ENCODE data around the gene SPNS3. TPM values are rescaled to one million over a fixed set of nuclear protein-coding genes. Genes with fewer than 3 reads are reported as not detected.

The SPNS3 gene
- total and polyA plus RNA-seq, 4 donors: 0.16 to 2.3 (median 0.24) TPM

GRCh38 chr17:4449736-4450135 is 16.0 kb downstream of the SPNS3 start:
- Histone ChIP-seq H3K36me3 (ENCODE audit: control insufficient read depth in 4 of 4, insufficient read depth in 3 of 4, low read depth in 1 of 4, low read length in 3 of 4) (no peaks in the 10 kb centered on the region), H3K9me3 (ENCODE audit: control insufficient read depth in 4 of 4, low read length in 3 of 4) (no peaks in the 10 kb centered on the region), H3K4me3 (ENCODE audit: low read depth in 1 of 3, low read length in 3 of 3) (no peak overlapping the region), H3K27ac (ENCODE audit: low read depth in 1 of 2, low read length in 2 of 2) (no peak overlapping the region), H3K9ac (ENCODE audit: low read depth in 1 of 2, low read length in 2 of 2) (no peak overlapping the region), H3K27me3 (ENCODE audit: control insufficient read depth in 4 of 4, insufficient read depth in 4 of 4, low read length in 3 of 4) (no peaks in the 10 kb centered on the region), H3K4me1 (ENCODE audit: control insufficient read depth in 4 of 4, insufficient read depth in 4 of 4, low read length in 3 of 4) (peaks cover 6 to 21% (median 11%) of the 10 kb centered on the region in 4 donors)
- 72% methylated on average over 11 of the region's 11 CpGs for WGBS
- DNase-seq (ENCODE audit: low spot score): no peak
- TF ChIP-seq NR2F2 (IDR thresholded peaks at IDR 0.05) (peak; percentile 73), RXRA (IDR thresholded peaks at IDR 0.05) (no peak), REST (IDR thresholded peaks at IDR 0.05) (no peak), GABPA (IDR thresholded peaks at IDR 0.05 in 1 of 2, conservative IDR thresholded peaks at IDR 0.05 in 1 of 2) (no peak)

GRCh38 chr17:4450710-4451316 is 17.1 kb downstream of the SPNS3 start:
- no peak overlapping the region for H3K4me3 ChIP-seq (ENCODE audit: low read depth in 1 of 3, low read length in 3 of 3)
- peaks cover 3 to 18% (median 8%) of the 10 kb centered on the region in 4 donors for H3K4me1 ChIP-seq (ENCODE audit: control insufficient read depth in 4 of 4, insufficient read depth in 4 of 4, low read length in 3 of 4)
- H3K36me3 ChIP-seq (ENCODE audit: control insufficient read depth in 4 of 4, insufficient read depth in 3 of 4, low read depth in 1 of 4, low read length in 3 of 4): no peaks in the 10 kb centered on the region
- no peaks in the 10 kb centered on the region for H3K9me3 ChIP-seq (ENCODE audit: control insufficient read depth in 4 of 4, low read length in 3 of 4)
- no peak for TF ChIP-seq MAX (IDR thresholded peaks at IDR 0.05)
- no peak for TF ChIP-seq JUND (IDR thresholded peaks at IDR 0.05)
- DNase-seq (ENCODE audit: low spot score): no peak
- H3K27me3 ChIP-seq (ENCODE audit: control insufficient read depth in 4 of 4, insufficient read depth in 4 of 4, low read length in 3 of 4): no peaks in the 10 kb centered on the region
- 89% methylated on average over 14 of the region's 14 CpGs for whole genome bisulfite sequencing
- no peak overlapping the region for H3K9ac ChIP-seq (ENCODE audit: low read depth in 1 of 2, low read length in 2 of 2)
- H3K27ac ChIP-seq (ENCODE audit: low read depth in 1 of 2, low read length in 2 of 2): no peak overlapping the region

GRCh38 chr17:4453812-4454591 is 20.3 kb downstream of the SPNS3 start:
- peak overlapping the region in 1 of 2 donors; percentile 9 for H3K27ac ChIP-seq (ENCODE audit: low read depth in 1 of 2, low read length in 2 of 2)
- no peaks in the 10 kb centered on the region for H3K36me3 ChIP-seq (ENCODE audit: control insufficient read depth in 4 of 4, insufficient read depth in 3 of 4, low read depth in 1 of 4, low read length in 3 of 4)
- H3K9ac ChIP-seq (ENCODE audit: low read depth in 1 of 2, low read length in 2 of 2): no peak overlapping the region
- no peaks in the 10 kb centered on the region for H3K27me3 ChIP-seq (ENCODE audit: control insufficient read depth in 4 of 4, insufficient read depth in 4 of 4, low read length in 3 of 4)
- no peak overlapping the region for H3K4me3 ChIP-seq (ENCODE audit: low read depth in 1 of 3, low read length in 3 of 3)
- 71% methylated on average over 9 of the region's 9 CpGs for WGBS
- no peaks in the 10 kb centered on the region for H3K9me3 ChIP-seq (ENCODE audit: control insufficient read depth in 4 of 4, low read length in 3 of 4)
- peaks cover 3 to 15% (median 8%) of the 10 kb centered on the region in 4 donors for H3K4me1 ChIP-seq (ENCODE audit: control insufficient read depth in 4 of 4, insufficient read depth in 4 of 4, low read length in 3 of 4)
- peak; percentile 36 for DNase-seq (ENCODE audit: low spot score)
- TF ChIP-seq REST (IDR thresholded peaks at IDR 0.05): peak; percentile 78
- TF ChIP-seq RAD21 (IDR thresholded peaks at IDR 0.05): peak in 1 of 2 donors; percentile 52
- peak; percentile 97 for TF ChIP-seq FOXA1 (IDR thresholded peaks at IDR 0.05)
- peak; percentile 23 to 67 for TF ChIP-seq RXRA (IDR thresholded peaks at IDR 0.05)
- peak; percentile 88 for TF ChIP-seq SP1 (IDR thresholded peaks at IDR 0.05)
- peak; percentile 81 for TF ChIP-seq HNF4G (IDR thresholded peaks at IDR 0.05)
- TF ChIP-seq ATF3 (IDR thresholded peaks at IDR 0.05): no peak
- no peak for TF ChIP-seq GABPA (IDR thresholded peaks at IDR 0.05 in 1 of 2, conservative IDR thresholded peaks at IDR 0.05 in 1 of 2)
- no peak for TF ChIP-seq EGR1 (IDR thresholded peaks at IDR 0.05; ENCODE audit: low read depth in 2 of 2)
- no peak for TF ChIP-seq ZBTB33 (IDR thresholded peaks at IDR 0.05)
- TF ChIP-seq NR2F2 (IDR thresholded peaks at IDR 0.05): no peak

All from liver (tissue), 9 donors.